ENCODE results near the gene PSTPIP2. TPM values are rescaled to one million over a fixed set of nuclear protein-coding genes. Genes with fewer than 3 reads are reported as not detected.

The PSTPIP2 gene
- total and polyA plus RNA-seq, 9 of the 15 experiments (the other 6 are each of a cell fraction or from before 2014, with no cell fraction given): 14.0 to 45.7 (median 27.1) TPM

- TF ChIP-seq CHD2 (IDR thresholded peaks at IDR 0.05; ENCODE audit: low read depth, low read length): no peak
- no peak for TF ChIP-seq POLR3A (IDR thresholded peaks at IDR 0.05; ENCODE audit: borderline replicate concordance, extremely low read depth, insufficient read depth, insufficient read length)
- TF ChIP-seq SRSF7 (optimal IDR thresholded peaks at IDR 0.05; ENCODE audit: low read depth, low read length): no peak
- no peak for TF ChIP-seq ZNF76 (CRISPR knock-in tag; IDR thresholded peaks at IDR 0.05; ENCODE audit: borderline replicate concordance)
- TF ChIP-seq SPI1 (IDR thresholded peaks at IDR 0.05; ENCODE audit: borderline replicate concordance, low read depth, low read length): no peak
- no peak for TF ChIP-seq ILF3 (IDR thresholded peaks at IDR 0.05; ENCODE audit: borderline replicate concordance)
- no peak for TF ChIP-seq ZEB2 (IDR thresholded peaks at IDR 0.05)
- no peak for TF ChIP-seq XRCC3 (IDR thresholded peaks at IDR 0.05)
- TF ChIP-seq FOXA3 (CRISPR knock-in tag; conservative IDR thresholded peaks at IDR 0.05 in 1 of 2, IDR thresholded peaks at IDR 0.05 in 1 of 2): no peak
- TF ChIP-seq TRIM25 (IDR thresholded peaks at IDR 0.05; ENCODE audit: borderline replicate concordance): no peak
- no peak for TF ChIP-seq ILK (tag; IDR thresholded peaks at IDR 0.05; ENCODE audit: borderline replicate concordance, low read depth)
- TF ChIP-seq SIN3A (IDR thresholded peaks at IDR 0.05; ENCODE audit: borderline replicate concordance in 2 of 2, control insufficient read depth in 1 of 2, low read depth in 2 of 2, low read length in 2 of 2): no peak
- TF ChIP-seq PRMT5 (CRISPR knock-in tag; IDR thresholded peaks at IDR 0.05): no peak
- no peak for TF ChIP-seq ZNF41 (CRISPR knock-in tag; conservative IDR thresholded peaks at IDR 0.05)
- TF ChIP-seq ZNF280A (IDR thresholded peaks at IDR 0.05; ENCODE audit: low read depth, partially characterized antibody): no peak
- no peak for TF ChIP-seq DEAF1 (CRISPR knock-in tag; IDR thresholded peaks at IDR 0.05)
- no peak for TF ChIP-seq ID3 (CRISPR knock-in tag; IDR thresholded peaks at IDR 0.05)
- no peak for TF ChIP-seq ID3 (tag; IDR thresholded peaks at IDR 0.05)
- no peak for TF ChIP-seq GATAD2B (IDR thresholded peaks at IDR 0.05; ENCODE audit: borderline replicate concordance)
- TF ChIP-seq RFX1 (IDR thresholded peaks at IDR 0.05): peak; percentile 69
- no peak for TF ChIP-seq ZBTB12 (CRISPR knock-in tag; IDR thresholded peaks at IDR 0.05)
- TF ChIP-seq ZNF174 (CRISPR knock-in tag; IDR thresholded peaks at IDR 0.05): no peak
Measured at GRCh38 chr18:46097801-46098615, 25.9 kb upstream of the PSTPIP2 start, which contains the start of gene ATP5F1A (continued).
